Measurements from ENCODE around the gene KRTAP4-9. TPM values are rescaled to one million over a fixed set of nuclear protein-coding genes. Genes with fewer than 3 reads are reported as not detected.
"Not testable (repeated sequence)": the region's sequence is repeated elsewhere in the genome, so short reads cannot be mapped to it uniquely, and the experiment has no call there.

KRTAP4-9 gene
- total RNA-seq, 4 donors from 2014 or later: not detected

DNA sequence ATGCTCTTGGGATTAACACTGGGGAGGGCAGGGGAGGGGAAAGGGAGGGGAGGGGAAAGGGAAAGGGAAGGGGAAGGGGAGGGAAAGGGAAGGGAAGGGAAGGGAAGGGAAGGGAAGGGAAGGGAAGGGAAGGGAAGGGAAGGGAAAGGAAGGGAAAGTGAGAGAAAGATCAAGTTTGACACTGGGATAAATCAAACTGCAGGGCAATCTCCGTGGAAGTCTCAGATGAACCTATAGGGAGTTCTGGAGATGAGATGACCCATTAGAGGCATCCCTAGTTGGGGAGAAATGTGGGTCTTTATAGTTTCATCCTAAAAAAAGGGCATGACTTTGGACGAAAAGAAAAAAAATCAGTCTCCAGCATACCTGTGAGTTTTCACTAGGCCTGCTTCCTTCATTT, 16.6 kb downstream of the KRTAP4-9 start:
- Histone ChIP-seq H3K27ac (replicated peaks in 1 of 4) (no peak overlapping the region), H3K4me1 (no peaks in the 10 kb centered on the region), H3K9me3 (no peaks in the 10 kb centered on the region), H3K36me3 (no peaks in the 10 kb centered on the region), H3K27me3 (peaks cover 0 to 18% (median 0%) of the 10 kb centered on the region in 4 donors), H3K4me3 (no peak overlapping the region)
- DNase-seq (ENCODE audit: extremely low spot score): no peak
- intact Hi-C loops (cut with DNase I): no loop called here
- WGBS: 89% methylated on average over 2 of the region's 2 CpGs
- TF ChIP-seq, protein P1, sequence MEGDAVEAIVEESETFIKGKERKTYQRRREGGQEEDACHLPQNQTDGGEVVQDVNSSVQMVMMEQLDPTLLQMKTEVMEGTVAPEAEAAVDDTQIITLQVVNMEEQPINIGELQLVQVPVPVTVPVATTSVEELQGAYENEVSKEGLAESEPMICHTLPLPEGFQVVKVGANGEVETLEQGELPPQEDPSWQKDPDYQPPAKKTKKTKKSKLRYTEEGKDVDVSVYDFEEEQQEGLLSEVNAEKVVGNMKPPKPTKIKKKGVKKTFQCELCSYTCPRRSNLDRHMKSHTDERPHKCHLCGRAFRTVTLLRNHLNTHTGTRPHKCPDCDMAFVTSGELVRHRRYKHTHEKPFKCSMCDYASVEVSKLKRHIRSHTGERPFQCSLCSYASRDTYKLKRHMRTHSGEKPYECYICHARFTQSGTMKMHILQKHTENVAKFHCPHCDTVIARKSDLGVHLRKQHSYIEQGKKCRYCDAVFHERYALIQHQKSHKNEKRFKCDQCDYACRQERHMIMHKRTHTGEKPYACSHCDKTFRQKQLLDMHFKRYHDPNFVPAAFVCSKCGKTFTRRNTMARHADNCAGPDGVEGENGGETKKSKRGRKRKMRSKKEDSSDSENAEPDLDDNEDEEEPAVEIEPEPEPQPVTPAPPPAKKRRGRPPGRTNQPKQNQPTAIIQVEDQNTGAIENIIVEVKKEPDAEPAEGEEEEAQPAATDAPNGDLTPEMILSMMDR (IDR thresholded peaks at IDR 0.05): no peak
- TF ChIP-seq EP300 (IDR thresholded peaks at IDR 0.05) (no peak), POLR2A (IDR thresholded peaks at IDR 0.05; ENCODE audit: low read depth) (no peak), POLR2AphosphoS5 (IDR thresholded peaks at IDR 0.05) (no peak)

DNA sequence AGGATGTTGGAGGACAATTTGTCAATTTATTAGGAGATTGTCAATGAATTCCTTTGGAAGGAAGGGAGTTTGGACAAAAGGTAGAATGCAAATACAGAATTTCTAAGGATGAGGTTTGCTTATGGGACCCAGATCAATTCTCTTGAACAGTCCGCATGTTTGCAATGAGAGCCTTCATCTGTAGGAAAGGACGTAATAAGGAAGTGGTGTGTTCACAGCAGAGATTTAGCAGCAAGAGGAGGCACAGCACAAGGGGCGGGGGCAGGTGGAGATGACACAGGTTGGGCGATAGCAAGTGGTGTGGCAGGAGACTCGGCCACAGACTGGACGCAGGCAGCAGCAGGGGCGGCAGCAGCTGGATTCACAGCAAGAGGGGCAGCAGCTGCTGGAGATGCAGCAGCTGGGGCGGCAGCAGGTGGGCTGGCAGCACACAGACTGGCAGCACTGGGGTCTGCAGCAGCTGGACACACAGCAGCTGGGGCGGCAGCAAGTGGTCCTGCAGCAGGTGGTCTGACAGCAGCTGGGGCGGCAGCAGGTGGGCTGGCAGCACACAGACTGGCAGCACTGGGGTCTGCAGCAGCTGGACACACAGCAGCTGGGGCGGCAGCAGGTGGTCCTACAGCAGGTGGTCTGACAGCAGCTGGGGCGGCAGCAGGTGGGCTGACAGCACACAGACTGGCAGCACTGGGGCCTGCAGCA, 18.3 kb downstream of the KRTAP4-9 start:
- 69% methylated on average over 8 of the region's 12 CpGs for WGBS
- H3K4me3 ChIP-seq; H3K27ac ChIP-seq (replicated peaks in 1 of 4); intact Hi-C loops (cut with DNase I); H3K27me3 ChIP-seq; H3K4me1 ChIP-seq; H3K9me3 ChIP-seq; H3K36me3 ChIP-seq; DNase-seq (ENCODE audit: extremely low spot score): not testable (repeated sequence)

DNA sequence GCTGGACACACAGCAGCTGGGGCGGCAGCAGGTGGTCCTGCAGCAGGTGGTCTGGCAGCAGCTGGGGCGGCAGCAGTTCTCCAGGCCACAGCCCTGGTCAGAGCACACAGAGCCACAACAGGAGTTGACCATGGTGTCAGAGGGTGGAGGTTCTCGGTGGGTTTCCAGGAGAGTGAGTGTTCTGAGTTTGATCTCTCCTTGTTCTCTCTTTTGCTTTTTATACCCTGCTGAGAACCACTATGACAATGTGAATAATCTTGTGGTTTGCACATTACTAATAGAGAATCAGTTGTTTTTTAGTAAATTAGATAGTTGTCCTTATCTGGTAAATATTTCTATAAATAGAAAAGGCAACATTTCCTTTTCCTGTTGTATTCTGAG, 18.8 kb downstream of the KRTAP4-9 start, which contains the start of gene KRTAP4-12:
Gene KRTAP4-12, minus strand, starts transcription at position 192 of the 381 bp plus-strand sequence. Its CDS starts 60 bp downstream, at position 132.
- WGBS: 82% methylated on average over 2 of the region's 3 CpGs
- H3K9me3 ChIP-seq; H3K27ac ChIP-seq (replicated peaks in 1 of 4); H3K36me3 ChIP-seq; H3K4me3 ChIP-seq; H3K27me3 ChIP-seq; H3K4me1 ChIP-seq; DNase-seq (ENCODE audit: extremely low spot score); intact Hi-C loops (cut with DNase I): not testable (repeated sequence)

DNA sequence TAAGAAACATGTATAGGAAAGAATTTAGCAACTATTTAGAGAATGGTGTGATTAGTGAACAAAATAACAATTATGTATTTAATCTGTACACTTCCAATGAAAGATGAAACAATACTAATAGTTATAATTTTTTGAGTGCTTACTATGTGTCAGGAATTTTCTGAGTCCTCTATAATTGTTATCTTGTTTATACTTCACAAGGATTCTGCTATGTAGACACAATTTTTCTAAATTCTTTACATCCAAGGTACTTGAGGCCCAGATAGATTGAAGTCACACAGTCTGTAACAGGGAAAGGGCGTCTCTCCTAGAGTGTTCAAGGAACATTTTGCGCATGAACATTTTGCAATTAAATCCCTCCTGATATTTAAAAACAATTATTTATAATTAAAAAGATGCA, 19.9 kb downstream of the KRTAP4-9 start:
- DNase-seq (ENCODE audit: extremely low spot score): no peak
- intact Hi-C loops (cut with DNase I): no loop called here
- H3K4me3 ChIP-seq: no peak overlapping the region
- no peak overlapping the region for H3K27ac ChIP-seq (replicated peaks in 1 of 4)
- 89% methylated on average over 2 of the region's 2 CpGs for WGBS
- no peaks in the 10 kb centered on the region for H3K36me3 ChIP-seq
- no peaks in the 10 kb centered on the region for H3K4me1 ChIP-seq
- TF ChIP-seq EP300 (IDR thresholded peaks at IDR 0.05) (no peak), POLR2AphosphoS5 (IDR thresholded peaks at IDR 0.05) (no peak)
- peaks cover 0 to 9% (median 0%) of the 10 kb centered on the region in 4 donors for H3K27me3 ChIP-seq
- H3K9me3 ChIP-seq: no peaks in the 10 kb centered on the region

DNA sequence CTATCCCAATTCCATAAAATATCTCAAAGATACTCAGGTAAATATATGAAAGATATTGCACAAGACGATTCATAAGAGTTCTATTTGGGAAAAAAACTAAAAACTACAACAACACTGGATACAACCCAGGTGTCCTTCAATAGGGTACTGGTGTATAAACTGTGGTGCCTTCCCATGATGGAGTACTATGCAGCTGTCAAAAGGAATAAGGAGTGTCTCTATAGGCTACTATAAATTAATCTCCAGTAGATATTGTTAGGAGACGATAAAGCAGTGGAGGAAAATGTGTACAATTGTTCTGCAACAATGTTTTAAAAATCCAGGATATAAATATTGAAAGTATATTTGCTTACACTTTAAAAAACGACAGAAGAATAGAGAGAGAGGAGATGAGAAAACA, 21.2 kb downstream of the KRTAP4-9 start:
- Histone ChIP-seq H3K4me1 (no peaks in the 10 kb centered on the region), H3K27ac (replicated peaks in 1 of 4) (no peak overlapping the region), H3K4me3 (no peak overlapping the region), H3K27me3 (peaks cover 0 to 9% (median 0%) of the 10 kb centered on the region in 4 donors), H3K36me3 (no peaks in the 10 kb centered on the region), H3K9me3 (no peaks in the 10 kb centered on the region)
- intact Hi-C loops (cut with DNase I): no loop called here
- no peak for DNase-seq (ENCODE audit: extremely low spot score)
- WGBS: 85% methylated on average over 3 of the region's 3 CpGs
- TF ChIP-seq EP300 (IDR thresholded peaks at IDR 0.05): no peak
- TF ChIP-seq POLR2A (IDR thresholded peaks at IDR 0.05; ENCODE audit: low read depth): no peak
- TF ChIP-seq, protein P1 (IDR thresholded peaks at IDR 0.05): no peak
- TF ChIP-seq POLR2AphosphoS5 (IDR thresholded peaks at IDR 0.05): no peak

DNA sequence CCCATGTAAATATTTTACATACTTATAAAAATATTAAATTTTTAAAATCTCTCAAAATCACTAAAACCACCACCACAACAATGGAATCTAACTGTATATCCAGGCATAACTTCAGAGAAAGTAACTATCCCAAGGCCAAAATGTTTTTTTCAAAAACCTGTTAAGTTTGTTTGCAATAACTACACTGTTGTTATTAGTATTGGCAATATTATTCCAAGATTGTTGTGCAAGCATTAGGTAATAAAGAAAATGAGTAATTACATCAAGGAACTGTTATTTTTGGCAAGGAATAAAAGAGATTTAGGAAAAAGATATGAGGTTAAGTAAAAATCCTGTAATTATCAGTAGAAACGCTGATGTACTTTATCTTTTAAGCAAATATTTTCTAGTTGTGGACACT, 22.2 kb downstream of the KRTAP4-9 start:
- WGBS: 76% methylated on average over 1 of the region's 1 CpG
- Histone ChIP-seq H3K4me1 (no peaks in the 10 kb centered on the region), H3K9me3 (no peaks in the 10 kb centered on the region), H3K4me3 (no peak overlapping the region), H3K27me3 (peaks cover 0 to 9% (median 0%) of the 10 kb centered on the region in 4 donors), H3K27ac (replicated peaks in 1 of 4) (no peak overlapping the region), H3K36me3 (no peaks in the 10 kb centered on the region)
- TF ChIP-seq POLR2AphosphoS5 (IDR thresholded peaks at IDR 0.05) (no peak), POLR2A (IDR thresholded peaks at IDR 0.05; ENCODE audit: low read depth) (no peak), EP300 (IDR thresholded peaks at IDR 0.05) (no peak)
- TF ChIP-seq, protein P1 (IDR thresholded peaks at IDR 0.05): no peak
- intact Hi-C loops (cut with DNase I): no loop called here
- no peak for DNase-seq (ENCODE audit: extremely low spot score)

Measured in esophagus muscularis mucosa (tissue), 4 donors.